GM18867 (cell line): ENCODE measurements around the gene HTR2C.
"Not testable (repeated sequence)": the region's sequence is repeated elsewhere in the genome, so short reads cannot be mapped to it uniquely, and the experiment has no call there.

Source experiments
- ATAC-seq: cut with Tn5 transposase; IDR thresholded peaks from one replicate; pipeline ENCODE4 v1.9.1; 2021; ENCODE audit warnings: mild to moderate bottlenecking, moderate library complexity; ENCODE audit not compliant: unreplicated experiment

The HTR2C gene

DNA sequence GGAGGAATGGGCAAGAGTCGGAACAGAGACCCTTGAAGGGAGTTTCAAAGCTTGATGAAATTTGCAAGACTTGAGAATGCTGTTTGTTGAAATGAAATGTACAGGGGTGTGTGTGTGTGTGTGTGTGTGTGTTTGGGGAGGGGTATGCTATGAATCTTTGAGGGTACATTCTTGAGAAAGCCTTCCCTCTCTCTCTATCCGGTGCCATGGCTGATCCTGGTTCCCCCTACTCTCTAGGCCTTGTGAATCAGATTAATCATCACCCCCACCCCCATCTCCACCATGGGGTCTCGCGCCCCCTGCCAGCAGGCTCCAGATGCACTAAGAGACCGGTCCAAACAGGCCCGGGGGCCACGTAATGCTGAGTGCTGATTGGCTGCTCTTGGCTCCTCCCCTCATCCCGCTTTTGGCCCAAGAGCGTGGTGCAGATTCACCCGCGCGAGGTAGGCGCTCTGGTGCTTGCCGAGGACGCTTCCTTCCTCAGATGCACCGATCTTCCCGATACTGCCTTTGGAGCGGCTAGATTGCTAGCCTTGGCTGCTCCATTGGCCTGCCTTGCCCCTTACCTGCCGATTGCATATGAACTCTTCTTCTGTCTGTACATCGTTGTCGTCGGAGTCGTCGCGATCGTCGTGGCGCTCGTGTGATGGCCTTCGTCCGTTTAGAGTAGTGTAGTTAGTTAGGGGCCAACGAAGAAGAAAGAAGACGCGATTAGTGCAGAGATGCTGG is at the start of gene HTR2C:
Gene HTR2C, plus strand, starts transcription at position 441 of the 729 bp plus-strand sequence. CDS start 142,851 bp downstream, outside the sequence.
- ATAC-seq: no peak

DNA sequence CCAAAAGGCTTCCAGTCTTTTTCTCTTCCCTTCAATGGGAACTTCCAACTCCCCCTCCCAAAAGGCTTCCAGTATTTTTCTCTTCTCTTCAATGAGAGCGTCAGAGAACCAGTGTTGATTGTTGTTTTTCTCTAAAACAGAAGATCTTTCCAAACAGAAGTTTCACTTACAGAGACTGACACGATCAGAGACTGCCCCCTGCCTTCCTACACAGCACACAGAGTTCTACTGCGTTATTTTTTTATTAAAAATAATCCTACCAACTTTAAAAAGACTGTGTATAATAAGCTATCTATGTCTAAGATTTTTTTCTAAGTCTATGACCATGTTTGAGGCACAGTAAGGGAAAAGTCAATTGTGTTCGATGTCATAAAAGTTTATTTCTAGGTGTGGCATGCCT is 3.5 kb upstream of the HTR2C start:
- ATAC-seq: no peak

DNA sequence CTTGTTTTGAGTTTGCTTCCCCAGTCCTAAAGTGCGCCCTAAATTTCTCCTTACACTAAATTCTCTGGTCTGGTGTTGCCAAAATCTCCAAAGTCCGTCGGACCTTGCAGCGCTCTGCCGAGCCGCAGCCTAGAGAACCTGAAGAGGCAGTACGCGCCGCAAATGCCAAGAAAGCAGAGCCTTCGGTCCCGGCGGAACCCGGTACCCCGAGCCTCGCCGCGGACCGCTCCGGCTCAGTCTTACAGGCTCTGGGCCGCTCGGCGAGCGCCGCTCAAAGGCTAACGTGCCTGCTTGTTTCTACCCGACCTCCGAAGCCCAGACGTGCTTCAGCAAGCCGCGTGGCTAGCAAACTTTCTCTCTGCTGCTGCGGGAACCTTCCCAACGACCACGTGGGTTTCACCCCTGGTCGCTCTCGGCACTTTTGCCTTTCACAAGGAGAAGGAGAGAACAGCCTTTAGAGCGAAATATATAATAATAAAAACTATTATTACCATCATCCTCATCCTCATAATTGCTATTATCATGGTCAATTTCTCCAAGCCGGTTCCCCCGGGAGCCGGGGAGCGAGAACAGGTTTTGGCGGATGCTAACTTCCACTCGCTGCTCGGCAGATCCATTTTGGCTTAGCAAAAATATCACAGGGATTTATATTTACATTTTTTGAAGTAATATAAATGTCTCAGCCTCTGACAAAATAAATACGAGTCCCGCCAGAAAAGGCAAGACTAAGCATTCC is 2.2 kb upstream of the HTR2C start:
- no peak for ATAC-seq

GRCh38 chrX:114582264-114582632 is 1.6 kb upstream of the HTR2C start:
- no peak for ATAC-seq

DNA sequence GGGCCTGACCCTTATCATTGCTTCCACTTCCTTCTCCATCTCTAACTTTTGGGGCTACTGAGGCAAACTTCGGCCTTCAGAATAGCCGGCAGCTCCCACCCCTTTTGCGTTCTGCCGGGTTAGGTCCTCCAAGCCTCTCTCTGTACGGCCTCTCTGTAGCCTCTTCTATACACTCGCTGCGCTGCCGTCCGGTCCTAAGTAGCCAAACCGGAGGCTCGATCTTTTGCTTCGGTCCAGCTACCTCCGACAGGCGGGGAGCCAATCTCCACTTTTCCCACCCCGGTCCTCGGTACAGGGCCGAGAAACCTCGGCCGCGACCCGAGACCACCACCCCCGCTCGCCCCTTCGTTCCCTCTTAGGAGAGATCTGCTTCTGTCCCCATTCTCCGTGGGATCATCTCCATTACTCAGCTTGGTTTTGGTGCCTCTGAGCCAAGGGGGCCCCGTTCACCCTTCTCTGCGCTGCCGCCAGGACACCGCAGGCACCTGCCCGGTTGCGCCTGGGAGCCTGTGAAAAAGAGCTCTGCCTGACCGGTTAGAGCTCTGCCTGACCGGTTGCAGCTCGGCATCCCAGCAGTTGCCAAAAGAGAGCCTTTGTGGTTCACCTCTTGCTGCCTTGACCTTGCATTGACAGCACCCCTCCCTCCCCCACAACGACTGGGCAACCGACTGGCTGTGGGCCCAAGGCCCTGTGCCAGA is 1.0 kb upstream of the HTR2C start:
- ATAC-seq: no peak

- no peak for ATAC-seq
These were observed 573 bp downstream of the HTR2C start for GRCh38 chrX:114584375-114584943.

GRCh38 chrX:114584983-114585842 is 1.3 kb downstream of the HTR2C start:
- no peak for ATAC-seq

- ATAC-seq: no peak
These were observed 7.2 kb downstream of the HTR2C start for GRCh38 chrX:114591121-114591520.

- ATAC-seq: no peak
These were observed 15.4 kb downstream of the HTR2C start for GRCh38 chrX:114599305-114599704.

- no peak for ATAC-seq
These were observed 16.0 kb downstream of the HTR2C start for GRCh38 chrX:114599911-114600310.

- not testable (repeated sequence) for ATAC-seq
These were observed 22.7 kb downstream of the HTR2C start for GRCh38 chrX:114606619-114607018.

GRCh38 chrX:114611018-114611619 is 27.2 kb downstream of the HTR2C start:
- ATAC-seq: peak; percentile 81

GRCh38 chrX:114615765-114616164 is 31.9 kb downstream of the HTR2C start:
- ATAC-seq: no peak

DNA sequence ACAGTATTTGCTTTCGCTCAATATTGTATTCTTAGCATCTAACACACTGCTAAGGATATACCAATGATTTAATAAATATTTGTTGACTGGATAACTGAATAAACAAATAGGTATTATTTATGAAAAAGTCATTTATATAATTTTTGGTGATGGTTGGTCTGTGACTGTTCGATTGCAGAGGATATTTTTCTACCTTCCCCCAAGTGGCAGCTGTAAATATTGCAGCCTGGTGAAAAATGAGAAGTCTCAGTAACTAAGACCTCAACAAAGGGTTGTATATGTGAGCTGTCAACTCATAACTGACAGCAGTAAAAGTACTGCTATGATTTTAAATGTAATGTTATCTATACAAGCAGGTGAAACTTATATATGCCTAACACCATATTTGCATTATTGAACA is 36.0 kb downstream of the HTR2C start:
- ATAC-seq: peak; percentile 87

- peak; percentile 65 for ATAC-seq
These were observed 42.4 kb downstream of the HTR2C start for GRCh38 chrX:114626323-114626722.

DNA sequence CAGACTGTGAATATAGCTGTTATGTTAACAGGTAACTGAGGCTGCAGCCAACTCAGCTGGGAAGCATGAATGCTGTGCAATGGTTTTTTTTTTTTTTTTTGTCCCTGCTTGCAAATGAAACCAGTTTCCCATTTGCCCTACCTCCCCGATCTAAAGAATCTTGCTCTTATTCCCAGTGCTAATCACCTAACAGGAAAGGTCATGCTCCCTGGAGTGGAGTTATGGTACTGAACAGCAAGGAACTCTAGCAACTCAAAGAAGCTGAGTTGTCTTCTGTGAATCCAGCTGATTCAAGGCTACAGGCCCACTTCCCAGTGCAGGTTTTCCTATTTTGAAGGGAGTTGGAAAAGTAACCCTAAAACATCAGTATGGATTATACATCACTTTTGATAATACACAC is 52.1 kb downstream of the HTR2C start:
- no peak for ATAC-seq

- no peak for ATAC-seq
These were observed 66.5 kb downstream of the HTR2C start for GRCh38 chrX:114650351-114650750.

GRCh38 chrX:114675365-114675764 is 91.5 kb downstream of the HTR2C start:
- ATAC-seq: no peak

GRCh38 chrX:114700533-114700932 is 116.6 kb downstream of the HTR2C start:
- ATAC-seq: not testable (repeated sequence)

DNA sequence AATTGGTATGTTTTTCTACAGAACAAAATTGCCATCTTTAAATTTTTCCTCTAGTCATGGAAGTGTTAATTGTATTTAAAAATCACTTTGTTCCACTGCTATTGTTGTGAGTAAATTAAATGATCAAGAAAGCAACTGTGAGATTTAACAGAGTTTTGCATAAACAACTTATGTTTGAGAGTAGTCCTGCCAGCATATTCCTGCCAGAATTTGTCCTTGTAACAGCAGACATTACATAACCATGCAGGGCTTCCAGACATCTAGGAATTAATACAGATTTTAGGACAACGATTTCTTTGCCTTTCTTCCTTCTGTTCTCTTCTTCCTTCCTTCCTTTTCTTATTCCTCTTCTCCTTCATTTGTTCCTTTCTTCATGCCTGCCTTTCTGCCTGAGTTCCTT is 125.5 kb downstream of the HTR2C start:
- ATAC-seq: no peak
